Endothelial cell (in vitro differentiated cells): ENCODE data around the gene RBMS3. TPM values are rescaled to one million over a fixed set of nuclear protein-coding genes. Genes with fewer than 3 reads are reported as not detected.
"Not testable (repeated sequence)": the region's sequence is repeated elsewhere in the genome, so short reads cannot be mapped to it uniquely, and the experiment has no call there.

Experiments used
- DNase-seq: peaks from one replicate; pipeline ENCODE4 v3.0.0; 2021; ENCODE audit warnings: low spot score
- H3K27ac Mint-ChIP-seq: one replicate; pipeline ENCODE4 v1.8.0; 2021; ENCODE audit warnings: mixed read lengths, inconsistent platforms; ENCODE audit not compliant: unreplicated experiment
- H3K27me3 Mint-ChIP-seq: one replicate; pipeline ENCODE4 v1.8.0; 2021; ENCODE audit warnings: mild to moderate bottlenecking, moderate library complexity, mixed read lengths, inconsistent platforms; ENCODE audit not compliant: unreplicated experiment
- H3K36me3 Mint-ChIP-seq: one replicate; pipeline ENCODE4 v1.8.0; 2021; ENCODE audit warnings: mild to moderate bottlenecking, low read depth, mixed read lengths, inconsistent platforms; ENCODE audit not compliant: unreplicated experiment
- H3K4me1 Mint-ChIP-seq: one replicate; pipeline ENCODE4 v1.8.0; 2021; ENCODE audit warnings: mild to moderate bottlenecking, mixed read lengths, inconsistent platforms; ENCODE audit not compliant: unreplicated experiment
- H3K4me3 Mint-ChIP-seq: one replicate; pipeline ENCODE4 v1.8.0; 2021; ENCODE audit warnings: mild to moderate bottlenecking, mixed read lengths, inconsistent platforms; ENCODE audit not compliant: unreplicated experiment
- H3K9me3 Mint-ChIP-seq: one replicate; pipeline ENCODE4 v1.8.0; 2021; ENCODE audit warnings: mixed read lengths, inconsistent platforms; ENCODE audit not compliant: unreplicated experiment
- total RNA-seq: library from RNA; stranded (reverse); fragmentation: NEBNext Ultra II Directional; extraction: Animal tissue kit (Norgen Biotek cat#: 25700); gene quantifications from one replicate; pipeline ENCODE4 v1.2.1, GENCODE V29; 2021; ENCODE audit not compliant: unreplicated experiment
- TF ChIP-seq, protein P1 (sequence below): fragments of 200-600 bp; sonication (generic); IDR thresholded peaks from one replicate; pipeline ENCODE4 v1.5.0; 2021; ENCODE audit warnings: antibody characterized with exemption; ENCODE audit not compliant: unreplicated experiment

The RBMS3 gene
- total RNA-seq, 1 donor from 2014 or later = 30.9 TPM

DNA sequence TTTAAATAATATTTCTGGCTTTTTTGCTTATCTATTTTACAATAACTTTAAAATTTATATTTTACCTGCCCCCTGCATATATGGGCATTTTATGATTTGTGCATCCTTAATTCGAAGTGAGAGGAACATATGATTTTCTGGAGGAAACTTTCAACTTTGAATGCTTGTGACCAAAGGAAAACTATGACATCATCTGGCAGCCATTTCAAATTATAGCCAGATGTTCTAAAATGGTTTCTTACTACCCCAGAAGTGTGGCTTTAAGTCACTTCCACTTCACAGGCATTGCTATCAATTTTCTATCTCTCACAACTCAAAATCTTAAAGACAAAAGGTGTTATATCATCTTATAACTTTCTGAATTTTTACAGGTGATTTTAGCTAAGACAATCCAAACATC is 508.8 kb downstream of the RBMS3 start:
- Mint-ChIP-seq H3K27ac (no peak overlapping the region), H3K36me3 (no peaks in the 10 kb centered on the region), H3K4me3 (no peak overlapping the region), H3K27me3 (peaks cover 2% of the 10 kb centered on the region), H3K4me1 (peaks cover 13% of the 10 kb centered on the region), H3K9me3 (no peaks in the 10 kb centered on the region)
- DNase-seq = no peak
- TF ChIP-seq, protein P1, sequence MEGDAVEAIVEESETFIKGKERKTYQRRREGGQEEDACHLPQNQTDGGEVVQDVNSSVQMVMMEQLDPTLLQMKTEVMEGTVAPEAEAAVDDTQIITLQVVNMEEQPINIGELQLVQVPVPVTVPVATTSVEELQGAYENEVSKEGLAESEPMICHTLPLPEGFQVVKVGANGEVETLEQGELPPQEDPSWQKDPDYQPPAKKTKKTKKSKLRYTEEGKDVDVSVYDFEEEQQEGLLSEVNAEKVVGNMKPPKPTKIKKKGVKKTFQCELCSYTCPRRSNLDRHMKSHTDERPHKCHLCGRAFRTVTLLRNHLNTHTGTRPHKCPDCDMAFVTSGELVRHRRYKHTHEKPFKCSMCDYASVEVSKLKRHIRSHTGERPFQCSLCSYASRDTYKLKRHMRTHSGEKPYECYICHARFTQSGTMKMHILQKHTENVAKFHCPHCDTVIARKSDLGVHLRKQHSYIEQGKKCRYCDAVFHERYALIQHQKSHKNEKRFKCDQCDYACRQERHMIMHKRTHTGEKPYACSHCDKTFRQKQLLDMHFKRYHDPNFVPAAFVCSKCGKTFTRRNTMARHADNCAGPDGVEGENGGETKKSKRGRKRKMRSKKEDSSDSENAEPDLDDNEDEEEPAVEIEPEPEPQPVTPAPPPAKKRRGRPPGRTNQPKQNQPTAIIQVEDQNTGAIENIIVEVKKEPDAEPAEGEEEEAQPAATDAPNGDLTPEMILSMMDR = no peak

DNA sequence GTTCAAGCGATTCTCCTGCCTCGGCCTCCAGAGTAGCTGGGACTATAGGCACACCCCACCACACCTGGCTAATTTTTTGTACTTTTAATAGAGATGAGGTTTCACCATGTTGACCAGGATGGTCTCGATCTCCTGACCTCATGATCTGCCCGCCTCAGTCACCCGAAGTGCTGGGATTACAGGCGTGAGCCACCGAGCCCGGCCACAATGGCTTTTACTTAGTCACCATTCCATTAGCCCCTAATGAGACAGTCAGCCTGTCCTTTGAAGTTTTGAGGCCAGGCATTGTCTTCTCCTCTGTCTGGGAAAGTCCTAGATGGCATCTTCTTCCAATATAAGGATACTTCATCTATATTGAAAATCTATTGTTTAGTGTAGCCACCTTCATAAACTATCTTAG is 515.9 kb downstream of the RBMS3 start:
- Mint-ChIP-seq H3K4me3 (no peak overlapping the region), H3K4me1 (peaks cover 12% of the 10 kb centered on the region), H3K27me3 (no peaks in the 10 kb centered on the region), H3K9me3 (no peaks in the 10 kb centered on the region), H3K36me3 (no peaks in the 10 kb centered on the region), H3K27ac (no peak overlapping the region)
- DNase-seq = no peak
- TF ChIP-seq, protein P1 = no peak

DNA sequence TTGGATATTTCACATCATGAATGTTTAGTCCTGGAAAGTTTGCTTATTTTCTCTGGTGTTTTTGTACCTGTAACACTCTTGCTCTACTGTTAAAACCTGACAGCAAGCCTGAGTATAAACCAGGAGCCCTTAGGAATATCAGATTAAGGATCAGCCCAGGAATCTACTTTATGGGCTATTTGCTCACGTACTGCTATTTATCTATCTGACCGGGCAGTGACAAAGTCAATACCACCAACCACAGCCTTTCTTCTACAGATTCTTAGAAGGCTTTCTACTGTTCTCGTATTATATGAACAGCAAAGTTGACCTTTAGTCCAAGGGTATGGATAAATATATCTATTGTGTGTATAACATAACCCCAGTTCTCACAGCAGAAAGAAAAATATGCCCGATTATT is 521.2 kb downstream of the RBMS3 start:
- no peaks in the 10 kb centered on the region for H3K36me3 Mint-ChIP-seq
- TF ChIP-seq, protein P1 = no peak
- DNase-seq = no peak
- H3K4me1 Mint-ChIP-seq = no peaks in the 10 kb centered on the region
- no peaks in the 10 kb centered on the region for H3K9me3 Mint-ChIP-seq
- no peak overlapping the region for H3K4me3 Mint-ChIP-seq
- no peak overlapping the region for H3K27ac Mint-ChIP-seq
- no peaks in the 10 kb centered on the region for H3K27me3 Mint-ChIP-seq

- no peak overlapping the region for H3K27ac Mint-ChIP-seq
- H3K4me1 Mint-ChIP-seq = no peaks in the 10 kb centered on the region
- H3K27me3 Mint-ChIP-seq = no peaks in the 10 kb centered on the region
- no peaks in the 10 kb centered on the region for H3K9me3 Mint-ChIP-seq
- TF ChIP-seq, protein P1 = no peak
- H3K4me3 Mint-ChIP-seq = no peak overlapping the region
- H3K36me3 Mint-ChIP-seq = no peaks in the 10 kb centered on the region
- DNase-seq = no peak
Measured at GRCh38 chr3:29804044-29804443, 523.2 kb downstream of the RBMS3 start.

DNA sequence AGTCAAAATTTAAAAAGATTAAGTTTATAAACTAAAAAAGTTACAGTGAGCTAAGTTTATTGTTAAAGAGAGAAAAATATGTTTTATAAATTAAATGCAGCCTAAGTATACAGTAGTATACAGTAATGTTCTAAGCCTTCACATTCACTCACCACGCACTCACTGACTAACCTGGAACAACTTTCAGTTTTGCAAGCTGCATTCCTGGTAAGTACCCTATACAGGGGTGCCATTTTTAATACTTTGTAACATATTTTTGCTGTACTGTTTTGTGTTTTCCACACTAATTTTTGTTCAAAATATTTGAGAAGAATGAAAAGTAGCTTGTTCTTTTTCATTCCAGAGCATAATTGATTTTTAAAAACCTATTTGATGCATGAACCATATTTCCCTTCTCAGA is 524.9 kb downstream of the RBMS3 start:
- no peaks in the 10 kb centered on the region for H3K36me3 Mint-ChIP-seq
- no peak overlapping the region for H3K4me3 Mint-ChIP-seq
- TF ChIP-seq, protein P1 = no peak
- no peaks in the 10 kb centered on the region for H3K27me3 Mint-ChIP-seq
- H3K9me3 Mint-ChIP-seq = no peaks in the 10 kb centered on the region
- no peaks in the 10 kb centered on the region for H3K4me1 Mint-ChIP-seq
- DNase-seq = no peak
- H3K27ac Mint-ChIP-seq = no peak overlapping the region

- not testable (repeated sequence) for H3K36me3 Mint-ChIP-seq, H3K4me1 Mint-ChIP-seq, H3K9me3 Mint-ChIP-seq, H3K27me3 Mint-ChIP-seq, H3K4me3 Mint-ChIP-seq, DNase-seq, H3K27ac Mint-ChIP-seq
Measured at GRCh38 chr3:29808324-29808723, 527.5 kb downstream of the RBMS3 start.
